PC-9 (cell line): ENCODE data around the gene HLCS. TPM values are rescaled to one million over a fixed set of nuclear protein-coding genes. Genes with fewer than 3 reads are reported as not detected.

Source experiments
- BruUV-seq: library from RNA; stranded (reverse); fragments of 400-500 nt; replicated peaks from 2 replicates; lab custom pipeline; 2021; lab: Mats Ljungman, UMichigan
- CTCF ChIA-PET: fragments of 300-600 bp; sonication (Branson Sonifier 250); formaldehyde crosslinking; loops from one replicate; lab custom pipeline; 2022; ENCODE audit warnings: antibody characterized with exemption; lab: Charles Lee
- POLR2A ChIA-PET: fragments of 300-600 bp; sonication (Branson Sonifier 250); formaldehyde crosslinking; loops from one replicate; lab custom pipeline; 2022; ENCODE audit warnings: antibody characterized with exemption; ENCODE audit not compliant: unreplicated experiment; lab: Charles Lee
- DNase-seq, 2 experiments: peaks; one replicate each; pipeline versions ENCODE4 v3.0.0 to v3.0.0-alpha.2; 2015 to 2022; ENCODE audit warnings: mixed read lengths in 1 of 2
- H2AFZ ChIP-seq: fragments of 200-600 bp; sonication (generic); 2 replicates; pipeline ENCODE4 v1.8.1; 2017; ENCODE audit warnings: antibody characterized with exemption
- H3F3A ChIP-seq: fragments of 200-600 bp; sonication (generic); 2 replicates; pipeline ENCODE4 v1.8.1; 2017; ENCODE audit warnings: antibody characterized with exemption, mild to moderate bottlenecking, low read depth; ENCODE audit not compliant: insufficient read depth
- H3K27ac ChIP-seq: fragments of 200-600 bp; sonication (generic); 2 replicates; pipeline ENCODE4 v1.6.1; 2016; ENCODE audit warnings: mixed run types
- H3K27me3 ChIP-seq: fragments of 200-600 bp; sonication (generic); 2 replicates; pipeline ENCODE4 v1.6.1; 2016; ENCODE audit warnings: low read depth, mixed run types; ENCODE audit not compliant: insufficient read depth
- H3K36me3 ChIP-seq: fragments of 200-600 bp; sonication (generic); 2 replicates; pipeline ENCODE4 v1.6.1; 2016; ENCODE audit warnings: low read depth, mixed run types
- H3K4me1 ChIP-seq: fragments of 200-600 bp; sonication (generic); replicated peaks from 2 replicates; pipeline ENCODE4 v1.6.1; 2016; ENCODE audit warnings: mixed run types; ENCODE audit not compliant: insufficient read depth
- H3K4me2 ChIP-seq: fragments of 200-600 bp; sonication (generic); 2 replicates; pipeline ENCODE4 v1.6.1; 2017; ENCODE audit warnings: mixed run types
- H3K4me3 ChIP-seq: fragments of 200-600 bp; sonication (generic); 2 replicates; pipeline ENCODE4 v1.6.1; 2016; ENCODE audit warnings: mixed run types
- H3K79me2 ChIP-seq: fragments of 200-600 bp; sonication (generic); 2 replicates; pipeline ENCODE4 v1.6.1; 2017; ENCODE audit warnings: low read depth, mixed run types
- H3K9me2 ChIP-seq: fragments of 200-600 bp; sonication (generic); 2 replicates; pipeline ENCODE4 v1.8.1; 2017; ENCODE audit warnings: mild to moderate bottlenecking; ENCODE audit not compliant: insufficient read depth
- H3K9me3 ChIP-seq: fragments of 200-600 bp; sonication (generic); 2 replicates; pipeline ENCODE4 v1.8.1; 2016; ENCODE audit warnings: low read depth; ENCODE audit not compliant: insufficient read depth
- H4K20me1 ChIP-seq: fragments of 200-600 bp; sonication (generic); 2 replicates; pipeline ENCODE4 v1.8.1; 2017; ENCODE audit not compliant: insufficient read depth
- EZH2 ChIP-seq: fragments of 200-600 bp; sonication (generic); IDR thresholded peaks from 2 replicates; pipeline ENCODE4 v1.8.0; 2017; ENCODE audit warnings: antibody characterized with exemption, low read depth
- intact Hi-C: fragments of 100-400 bp; cut with micrococcal nuclease; formaldehyde crosslinking; loops from one replicate; pipeline ENCODE4 v1.10.0; 2022; ENCODE audit not compliant: unreplicated experiment
- total RNA-seq: library from RNA; stranded (reverse); gene quantifications from 2 replicates; pipeline ENCODE4 v1.2.3, GENCODE V29; 2021
- TF ChIP-seq, protein P1 (sequence below): fragments of 200-600 bp; sonication (generic); conservative IDR thresholded peaks from 2 replicates; pipeline ENCODE4 v1.6.1; 2017; ENCODE audit warnings: mixed run types, antibody characterized with exemption, mild to moderate bottlenecking, moderate library complexity

The HLCS gene
- total RNA-seq, 1 experiment from 2014 or later, result 21.6 TPM

DNA sequence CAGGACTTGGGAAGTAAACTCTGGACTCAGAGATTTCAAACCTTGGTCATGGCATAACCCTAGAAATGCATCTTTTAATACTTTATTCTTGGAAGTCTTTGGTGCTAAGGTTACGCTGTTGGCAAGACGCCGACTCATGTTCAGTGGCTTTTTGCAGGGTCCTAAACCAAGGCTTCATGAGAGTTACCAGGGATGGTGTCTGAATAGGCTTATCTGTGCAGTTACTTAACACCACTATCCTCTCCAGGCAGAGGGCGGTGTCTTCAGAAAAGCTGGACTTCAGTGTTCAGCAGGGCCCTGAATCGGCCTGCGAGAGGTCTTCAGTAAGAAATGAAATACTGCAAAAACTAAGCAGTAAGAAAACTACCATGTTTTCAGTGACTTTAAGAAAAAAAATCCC lies 209.3 kb downstream of the HLCS start:
- intact Hi-C loops, result no loop called here
- no peak overlapping the region for H2AFZ ChIP-seq
- H3K27me3 ChIP-seq, result no peaks in the 10 kb centered on the region
- BruUV-seq, result no TSS peak
- ChIA-PET POLR2A (no interaction called here), CTCF (interaction anchor here (1.0 kb wide), 1 partner anchor 161 kb away, joined by 3 read pairs; no protein-coding TSS in a partner anchor)
- H3K4me1 ChIP-seq, result no peaks in the 10 kb centered on the region
- H3F3A ChIP-seq, result 0 out of 2 replicates have a peak, but pooled peaks cover 16% of the 10 kb centered on the region
- no peaks in the 10 kb centered on the region for H3K79me2 ChIP-seq
- no peak overlapping the region for H3K4me2 ChIP-seq
- no peak overlapping the region for H3K4me3 ChIP-seq
- H3K36me3 ChIP-seq, result no peaks in the 10 kb centered on the region
- no peak for DNase-seq
- H3K9me2 ChIP-seq, result no peaks in the 10 kb centered on the region
- peak overlapping the region; percentile 34; the same call in 1 of the 2 replicates for H3K27ac ChIP-seq
- TF ChIP-seq EZH2, result no peak
- TF ChIP-seq, protein P1, sequence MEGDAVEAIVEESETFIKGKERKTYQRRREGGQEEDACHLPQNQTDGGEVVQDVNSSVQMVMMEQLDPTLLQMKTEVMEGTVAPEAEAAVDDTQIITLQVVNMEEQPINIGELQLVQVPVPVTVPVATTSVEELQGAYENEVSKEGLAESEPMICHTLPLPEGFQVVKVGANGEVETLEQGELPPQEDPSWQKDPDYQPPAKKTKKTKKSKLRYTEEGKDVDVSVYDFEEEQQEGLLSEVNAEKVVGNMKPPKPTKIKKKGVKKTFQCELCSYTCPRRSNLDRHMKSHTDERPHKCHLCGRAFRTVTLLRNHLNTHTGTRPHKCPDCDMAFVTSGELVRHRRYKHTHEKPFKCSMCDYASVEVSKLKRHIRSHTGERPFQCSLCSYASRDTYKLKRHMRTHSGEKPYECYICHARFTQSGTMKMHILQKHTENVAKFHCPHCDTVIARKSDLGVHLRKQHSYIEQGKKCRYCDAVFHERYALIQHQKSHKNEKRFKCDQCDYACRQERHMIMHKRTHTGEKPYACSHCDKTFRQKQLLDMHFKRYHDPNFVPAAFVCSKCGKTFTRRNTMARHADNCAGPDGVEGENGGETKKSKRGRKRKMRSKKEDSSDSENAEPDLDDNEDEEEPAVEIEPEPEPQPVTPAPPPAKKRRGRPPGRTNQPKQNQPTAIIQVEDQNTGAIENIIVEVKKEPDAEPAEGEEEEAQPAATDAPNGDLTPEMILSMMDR, result no peak
- no peaks in the 10 kb centered on the region for H3K9me3 ChIP-seq
- H4K20me1 ChIP-seq, result no peaks in the 10 kb centered on the region

GRCh38 chr21:36756527-36756926 lies 209.9 kb downstream of the HLCS start:
- Histone ChIP-seq H3K4me1 (no peaks in the 10 kb centered on the region), H3K27me3 (no peaks in the 10 kb centered on the region), H4K20me1 (no peaks in the 10 kb centered on the region), H3K9me3 (no peaks in the 10 kb centered on the region), H3K36me3 (no peaks in the 10 kb centered on the region), H2AFZ (no peak overlapping the region), H3K4me3 (no peak overlapping the region), H3K79me2 (no peaks in the 10 kb centered on the region), H3K27ac (peak overlapping the region; percentile 34; the same call in 1 of the 2 replicates), H3F3A (0 out of 2 replicates have a peak, but pooled peaks cover 16% of the 10 kb centered on the region), H3K9me2 (no peaks in the 10 kb centered on the region), H3K4me2 (no peak overlapping the region)
- ChIA-PET CTCF (interaction anchor here (1.0 kb wide), 1 partner anchor 161 kb away, joined by 3 read pairs; no protein-coding TSS in a partner anchor), POLR2A (no interaction called here)
- TF ChIP-seq, protein P1, result no peak
- no peak for TF ChIP-seq EZH2
- peak in 1 of 2 experiments; percentile 67 for DNase-seq
- intact Hi-C loops, result no loop called here
- no TSS peak for BruUV-seq

- H3K9me3 ChIP-seq, result no peaks in the 10 kb centered on the region
- no peak for DNase-seq
- no peak overlapping the region for H2AFZ ChIP-seq
- H3K36me3 ChIP-seq, result no peaks in the 10 kb centered on the region
- ChIA-PET POLR2A (no interaction called here), CTCF (no interaction called here)
- BruUV-seq, result no TSS peak
- no peak overlapping the region for H3K4me3 ChIP-seq
- H3K4me2 ChIP-seq, result no peak overlapping the region
- H3K79me2 ChIP-seq, result no peaks in the 10 kb centered on the region
- no peaks in the 10 kb centered on the region for H4K20me1 ChIP-seq
- H3F3A ChIP-seq, result 0 out of 2 replicates have a peak, but pooled peaks cover 16% of the 10 kb centered on the region
- TF ChIP-seq EZH2, result no peak
- TF ChIP-seq, protein P1, result no peak
- no peaks in the 10 kb centered on the region for H3K4me1 ChIP-seq
- intact Hi-C loops, result no loop called here
- H3K9me2 ChIP-seq, result no peaks in the 10 kb centered on the region
- H3K27ac ChIP-seq, result no peak overlapping the region
- no peaks in the 10 kb centered on the region for H3K27me3 ChIP-seq
Observed at GRCh38 chr21:36754241-36754898, 212.1 kb downstream of the HLCS start.
